ENCODE results near the gene C11orf98. TPM values are rescaled to one million over a fixed set of nuclear protein-coding genes. Genes with fewer than 3 reads are reported as not detected.
A peak's percentile ranks its signal among the peaks of the same experiment; 100 is the strongest.

Gene C11orf98
- total and polyA plus RNA-seq, 2 of the 13 experiments (the other 11 are each of a cell fraction or from before 2014, with no cell fraction given) = 30.4 to 91.8 TPM

GRCh38 chr11:62705880-62706849 lies 41.2 kb upstream of the C11orf98 start (continued):
- TF ChIP-seq ZNF20 (CRISPR knock-in tag; IDR thresholded peaks at IDR 0.05) (no peak), JDP2 (CRISPR knock-in tag; IDR thresholded peaks at IDR 0.05; ENCODE audit: borderline replicate concordance) (no peak), MYPOP (CRISPR knock-in tag; IDR thresholded peaks at IDR 0.05) (no peak), PAX8 (CRISPR knock-in tag; IDR thresholded peaks at IDR 0.05; ENCODE audit: borderline replicate concordance) (no peak), SOX13 (IDR thresholded peaks at IDR 0.05) (no peak), SOX13 (CRISPR knock-in tag; conservative IDR thresholded peaks at IDR 0.05 in 1 of 2, IDR thresholded peaks at IDR 0.05 in 1 of 2) (no peak), ZNF460 (CRISPR knock-in tag; IDR thresholded peaks at IDR 0.05; ENCODE audit: borderline replicate concordance) (no peak), HNF4A (CRISPR knock-in tag; IDR thresholded peaks at IDR 0.05) (no peak), SMAD9 (CRISPR knock-in tag; IDR thresholded peaks at IDR 0.05) (no peak), ZNF546 (CRISPR knock-in tag; conservative IDR thresholded peaks at IDR 0.05) (0 out of 2 replicates have a peak, but pooled peaks have one; percentile 59)
- TF ChIP-seq, protein P1, sequence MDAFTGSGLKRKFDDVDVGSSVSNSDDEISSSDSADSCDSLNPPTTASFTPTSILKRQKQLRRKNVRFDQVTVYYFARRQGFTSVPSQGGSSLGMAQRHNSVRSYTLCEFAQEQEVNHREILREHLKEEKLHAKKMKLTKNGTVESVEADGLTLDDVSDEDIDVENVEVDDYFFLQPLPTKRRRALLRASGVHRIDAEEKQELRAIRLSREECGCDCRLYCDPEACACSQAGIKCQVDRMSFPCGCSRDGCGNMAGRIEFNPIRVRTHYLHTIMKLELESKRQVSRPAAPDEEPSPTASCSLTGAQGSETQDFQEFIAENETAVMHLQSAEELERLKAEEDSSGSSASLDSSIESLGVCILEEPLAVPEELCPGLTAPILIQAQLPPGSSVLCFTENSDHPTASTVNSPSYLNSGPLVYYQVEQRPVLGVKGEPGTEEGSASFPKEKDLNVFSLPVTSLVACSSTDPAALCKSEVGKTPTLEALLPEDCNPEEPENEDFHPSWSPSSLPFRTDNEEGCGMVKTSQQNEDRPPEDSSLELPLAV (CRISPR knock-in tag; conservative IDR thresholded peaks at IDR 0.05; ENCODE audit: low read depth) = no peak
- TF ChIP-seq, protein P2, sequence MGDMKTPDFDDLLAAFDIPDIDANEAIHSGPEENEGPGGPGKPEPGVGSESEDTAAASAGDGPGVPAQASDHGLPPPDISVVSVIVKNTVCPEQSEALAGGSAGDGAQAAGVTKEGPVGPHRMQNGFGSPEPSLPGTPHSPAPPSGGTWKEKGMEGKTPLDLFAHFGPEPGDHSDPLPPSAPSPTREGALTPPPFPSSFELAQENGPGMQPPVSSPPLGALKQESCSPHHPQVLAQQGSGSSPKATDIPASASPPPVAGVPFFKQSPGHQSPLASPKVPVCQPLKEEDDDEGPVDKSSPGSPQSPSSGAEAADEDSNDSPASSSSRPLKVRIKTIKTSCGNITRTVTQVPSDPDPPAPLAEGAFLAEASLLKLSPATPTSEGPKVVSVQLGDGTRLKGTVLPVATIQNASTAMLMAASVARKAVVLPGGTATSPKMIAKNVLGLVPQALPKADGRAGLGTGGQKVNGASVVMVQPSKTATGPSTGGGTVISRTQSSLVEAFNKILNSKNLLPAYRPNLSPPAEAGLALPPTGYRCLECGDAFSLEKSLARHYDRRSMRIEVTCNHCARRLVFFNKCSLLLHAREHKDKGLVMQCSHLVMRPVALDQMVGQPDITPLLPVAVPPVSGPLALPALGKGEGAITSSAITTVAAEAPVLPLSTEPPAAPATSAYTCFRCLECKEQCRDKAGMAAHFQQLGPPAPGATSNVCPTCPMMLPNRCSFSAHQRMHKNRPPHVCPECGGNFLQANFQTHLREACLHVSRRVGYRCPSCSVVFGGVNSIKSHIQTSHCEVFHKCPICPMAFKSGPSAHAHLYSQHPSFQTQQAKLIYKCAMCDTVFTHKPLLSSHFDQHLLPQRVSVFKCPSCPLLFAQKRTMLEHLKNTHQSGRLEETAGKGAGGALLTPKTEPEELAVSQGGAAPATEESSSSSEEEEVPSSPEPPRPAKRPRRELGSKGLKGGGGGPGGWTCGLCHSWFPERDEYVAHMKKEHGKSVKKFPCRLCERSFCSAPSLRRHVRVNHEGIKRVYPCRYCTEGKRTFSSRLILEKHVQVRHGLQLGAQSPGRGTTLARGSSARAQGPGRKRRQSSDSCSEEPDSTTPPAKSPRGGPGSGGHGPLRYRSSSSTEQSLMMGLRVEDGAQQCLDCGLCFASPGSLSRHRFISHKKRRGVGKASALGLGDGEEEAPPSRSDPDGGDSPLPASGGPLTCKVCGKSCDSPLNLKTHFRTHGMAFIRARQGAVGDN (CRISPR knock-in tag; IDR thresholded peaks at IDR 0.05) = peak; percentile 80
- TF ChIP-seq, protein P3, sequence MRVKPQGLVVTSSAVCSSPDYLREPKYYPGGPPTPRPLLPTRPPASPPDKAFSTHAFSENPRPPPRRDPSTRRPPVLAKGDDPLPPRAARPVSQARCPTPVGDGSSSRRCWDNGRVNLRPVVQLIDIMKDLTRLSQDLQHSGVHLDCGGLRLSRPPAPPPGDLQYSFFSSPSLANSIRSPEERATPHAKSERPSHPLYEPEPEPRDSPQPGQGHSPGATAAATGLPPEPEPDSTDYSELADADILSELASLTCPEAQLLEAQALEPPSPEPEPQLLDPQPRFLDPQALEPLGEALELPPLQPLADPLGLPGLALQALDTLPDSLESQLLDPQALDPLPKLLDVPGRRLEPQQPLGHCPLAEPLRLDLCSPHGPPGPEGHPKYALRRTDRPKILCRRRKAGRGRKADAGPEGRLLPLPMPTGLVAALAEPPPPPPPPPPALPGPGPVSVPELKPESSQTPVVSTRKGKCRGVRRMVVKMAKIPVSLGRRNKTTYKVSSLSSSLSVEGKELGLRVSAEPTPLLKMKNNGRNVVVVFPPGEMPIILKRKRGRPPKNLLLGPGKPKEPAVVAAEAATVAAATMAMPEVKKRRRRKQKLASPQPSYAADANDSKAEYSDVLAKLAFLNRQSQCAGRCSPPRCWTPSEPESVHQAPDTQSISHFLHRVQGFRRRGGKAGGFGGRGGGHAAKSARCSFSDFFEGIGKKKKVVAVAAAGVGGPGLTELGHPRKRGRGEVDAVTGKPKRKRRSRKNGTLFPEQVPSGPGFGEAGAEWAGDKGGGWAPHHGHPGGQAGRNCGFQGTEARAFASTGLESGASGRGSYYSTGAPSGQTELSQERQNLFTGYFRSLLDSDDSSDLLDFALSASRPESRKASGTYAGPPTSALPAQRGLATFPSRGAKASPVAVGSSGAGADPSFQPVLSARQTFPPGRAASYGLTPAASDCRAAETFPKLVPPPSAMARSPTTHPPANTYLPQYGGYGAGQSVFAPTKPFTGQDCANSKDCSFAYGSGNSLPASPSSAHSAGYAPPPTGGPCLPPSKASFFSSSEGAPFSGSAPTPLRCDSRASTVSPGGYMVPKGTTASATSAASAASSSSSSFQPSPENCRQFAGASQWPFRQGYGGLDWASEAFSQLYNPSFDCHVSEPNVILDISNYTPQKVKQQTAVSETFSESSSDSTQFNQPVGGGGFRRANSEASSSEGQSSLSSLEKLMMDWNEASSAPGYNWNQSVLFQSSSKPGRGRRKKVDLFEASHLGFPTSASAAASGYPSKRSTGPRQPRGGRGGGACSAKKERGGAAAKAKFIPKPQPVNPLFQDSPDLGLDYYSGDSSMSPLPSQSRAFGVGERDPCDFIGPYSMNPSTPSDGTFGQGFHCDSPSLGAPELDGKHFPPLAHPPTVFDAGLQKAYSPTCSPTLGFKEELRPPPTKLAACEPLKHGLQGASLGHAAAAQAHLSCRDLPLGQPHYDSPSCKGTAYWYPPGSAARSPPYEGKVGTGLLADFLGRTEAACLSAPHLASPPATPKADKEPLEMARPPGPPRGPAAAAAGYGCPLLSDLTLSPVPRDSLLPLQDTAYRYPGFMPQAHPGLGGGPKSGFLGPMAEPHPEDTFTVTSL (CRISPR knock-in tag; IDR thresholded peaks at IDR 0.05; ENCODE audit: borderline replicate concordance) = no peak

Measured in HepG2 (cell line).